DMS153 (cell line): ENCODE data around the gene GALNT5.
"Not testable (repeated sequence)": the region's sequence is repeated elsewhere in the genome, so short reads cannot be mapped to it uniquely, and the experiment has no call there.

Experiments used
- DNase-seq: peaks from one replicate; lab custom pipeline; 2025; lab: John Stamatoyannopoulos, UW

GALNT5 gene, protein sequence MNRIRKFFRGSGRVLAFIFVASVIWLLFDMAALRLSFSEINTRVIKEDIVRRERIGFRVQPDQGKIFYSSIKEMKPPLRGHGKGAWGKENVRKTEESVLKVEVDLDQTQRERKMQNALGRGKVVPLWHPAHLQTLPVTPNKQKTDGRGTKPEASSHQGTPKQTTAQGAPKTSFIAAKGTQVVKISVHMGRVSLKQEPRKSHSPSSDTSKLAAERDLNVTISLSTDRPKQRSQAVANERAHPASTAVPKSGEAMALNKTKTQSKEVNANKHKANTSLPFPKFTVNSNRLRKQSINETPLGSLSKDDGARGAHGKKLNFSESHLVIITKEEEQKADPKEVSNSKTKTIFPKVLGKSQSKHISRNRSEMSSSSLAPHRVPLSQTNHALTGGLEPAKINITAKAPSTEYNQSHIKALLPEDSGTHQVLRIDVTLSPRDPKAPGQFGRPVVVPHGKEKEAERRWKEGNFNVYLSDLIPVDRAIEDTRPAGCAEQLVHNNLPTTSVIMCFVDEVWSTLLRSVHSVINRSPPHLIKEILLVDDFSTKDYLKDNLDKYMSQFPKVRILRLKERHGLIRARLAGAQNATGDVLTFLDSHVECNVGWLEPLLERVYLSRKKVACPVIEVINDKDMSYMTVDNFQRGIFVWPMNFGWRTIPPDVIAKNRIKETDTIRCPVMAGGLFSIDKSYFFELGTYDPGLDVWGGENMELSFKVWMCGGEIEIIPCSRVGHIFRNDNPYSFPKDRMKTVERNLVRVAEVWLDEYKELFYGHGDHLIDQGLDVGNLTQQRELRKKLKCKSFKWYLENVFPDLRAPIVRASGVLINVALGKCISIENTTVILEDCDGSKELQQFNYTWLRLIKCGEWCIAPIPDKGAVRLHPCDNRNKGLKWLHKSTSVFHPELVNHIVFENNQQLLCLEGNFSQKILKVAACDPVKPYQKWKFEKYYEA

GRCh38 chr2:157257312-157258252, at the start of gene GALNT5:
Gene GALNT5, plus strand, starts transcription at chr2:157257705. Its CDS starts 378 bp downstream, at chr2:157258083.
- DNase-seq: no peak

DNA sequence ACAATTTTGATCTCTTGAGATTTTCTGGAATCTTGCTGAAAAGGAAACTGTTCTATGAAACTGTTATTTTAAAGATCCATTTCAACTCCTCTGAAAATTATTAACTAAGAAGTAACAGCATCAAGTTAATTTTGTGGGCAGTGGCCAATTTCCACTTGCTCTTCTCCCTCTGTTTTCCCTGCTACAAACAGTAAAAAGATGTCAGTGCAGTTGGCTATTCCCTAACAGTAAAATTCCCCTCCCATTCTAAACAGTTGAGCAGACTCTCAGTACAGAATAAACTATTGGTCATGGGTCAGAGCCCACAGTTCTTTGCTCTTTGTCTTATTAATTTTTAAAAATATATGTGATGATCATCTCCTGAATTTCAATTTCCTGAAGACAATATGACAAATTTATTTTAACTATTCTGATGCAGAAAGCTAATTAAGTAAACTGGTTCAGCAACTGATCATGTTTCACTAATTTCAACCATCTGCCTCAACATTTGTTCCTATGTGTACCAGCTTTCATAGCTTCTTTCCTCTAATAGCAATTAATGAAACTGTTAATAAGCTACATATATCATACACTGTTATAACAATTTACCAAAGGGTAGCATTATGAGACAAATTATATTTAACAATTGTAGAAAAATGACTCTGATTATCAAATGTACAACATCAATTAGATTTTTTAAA, 41.1 kb upstream of the GALNT5 start:
- no peak for DNase-seq

GRCh38 chr2:157217409-157217808, 40.1 kb upstream of the GALNT5 start:
- no peak for DNase-seq

- DNase-seq: no peak
These were observed 38.6 kb upstream of the GALNT5 start for GRCh38 chr2:157218911-157219310.

- DNase-seq: no peak
These were observed 37.0 kb upstream of the GALNT5 start for GRCh38 chr2:157220502-157220901.

- no peak for DNase-seq
These were observed 36.0 kb upstream of the GALNT5 start for GRCh38 chr2:157221394-157221988.

DNA sequence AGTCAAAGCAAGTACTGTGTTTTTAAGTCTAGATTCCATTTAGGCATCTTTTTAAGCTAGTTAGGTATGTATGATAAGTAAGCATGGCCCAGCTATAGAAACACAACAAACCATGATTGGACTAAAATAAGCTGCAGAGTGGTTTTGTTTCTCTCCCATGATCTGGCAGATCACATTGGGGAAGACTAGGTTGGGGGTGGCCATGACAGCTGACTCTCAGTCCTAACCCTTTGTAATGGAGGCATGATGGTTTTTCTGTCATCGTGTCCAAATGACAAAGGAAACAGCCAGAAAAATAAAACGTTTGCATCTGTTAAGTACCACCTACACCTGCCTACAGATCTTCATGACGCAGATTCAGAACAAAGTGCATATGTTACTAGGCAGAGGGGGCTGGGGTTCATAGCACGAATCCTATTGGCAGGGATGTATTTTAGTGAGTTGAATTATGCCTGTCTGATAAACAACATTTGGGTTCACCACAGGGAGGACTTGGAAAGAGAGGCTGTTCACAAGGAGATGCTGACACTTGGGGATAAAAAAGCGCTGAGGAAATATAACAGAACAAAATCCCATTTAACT, 33.8 kb upstream of the GALNT5 start:
- DNase-seq: no peak

DNA sequence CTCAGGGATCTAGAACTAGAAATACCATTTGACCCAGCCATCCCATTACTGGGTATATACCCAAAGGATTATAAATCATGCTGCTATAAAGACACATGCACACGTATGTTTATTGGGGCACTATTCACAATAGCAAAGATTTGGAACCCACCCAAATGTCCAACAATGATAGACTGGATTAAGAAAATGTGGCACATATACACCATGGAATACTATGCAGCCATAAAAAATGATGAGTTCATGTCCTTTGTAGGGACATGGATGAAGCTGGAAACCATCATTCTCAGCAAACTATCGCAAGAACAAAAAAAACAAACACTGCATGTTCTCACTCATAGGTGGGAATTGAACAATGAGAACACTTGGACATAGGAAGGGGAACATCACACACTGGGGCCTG, 33.1 kb upstream of the GALNT5 start:
- not testable (repeated sequence) for DNase-seq

- DNase-seq: no peak
These were observed 29.9 kb upstream of the GALNT5 start for GRCh38 chr2:157227592-157227991.

GRCh38 chr2:157228946-157229345, 28.6 kb upstream of the GALNT5 start:
- no peak for DNase-seq

- no peak for DNase-seq
These were observed 27.9 kb upstream of the GALNT5 start for GRCh38 chr2:157229572-157229971.

- no peak for DNase-seq
These were observed 26.0 kb upstream of the GALNT5 start for GRCh38 chr2:157231476-157231875.

DNA sequence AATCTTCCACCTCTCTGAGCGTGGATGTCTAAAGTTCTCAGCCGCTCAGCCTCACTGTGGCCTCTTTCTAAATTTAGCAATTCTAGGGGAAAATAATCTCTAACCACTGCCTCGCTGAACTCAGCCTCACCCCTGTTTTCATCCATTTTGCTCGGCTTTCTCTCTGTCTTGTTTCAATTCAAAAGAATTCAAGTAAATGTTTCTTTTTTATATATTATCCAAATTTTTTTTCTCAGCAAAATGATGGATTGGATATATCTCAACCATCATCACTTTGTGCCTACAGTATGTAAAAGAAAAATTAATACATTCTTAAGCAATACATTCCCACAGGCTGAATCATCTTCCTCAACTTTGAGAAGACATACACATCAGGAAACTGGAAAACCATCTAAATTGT, 24.0 kb upstream of the GALNT5 start:
- no peak for DNase-seq

- no peak for DNase-seq
These were observed 21.1 kb upstream of the GALNT5 start for GRCh38 chr2:157236404-157236803.

GRCh38 chr2:157238296-157238695, 19.2 kb upstream of the GALNT5 start:
- DNase-seq: no peak

DNA sequence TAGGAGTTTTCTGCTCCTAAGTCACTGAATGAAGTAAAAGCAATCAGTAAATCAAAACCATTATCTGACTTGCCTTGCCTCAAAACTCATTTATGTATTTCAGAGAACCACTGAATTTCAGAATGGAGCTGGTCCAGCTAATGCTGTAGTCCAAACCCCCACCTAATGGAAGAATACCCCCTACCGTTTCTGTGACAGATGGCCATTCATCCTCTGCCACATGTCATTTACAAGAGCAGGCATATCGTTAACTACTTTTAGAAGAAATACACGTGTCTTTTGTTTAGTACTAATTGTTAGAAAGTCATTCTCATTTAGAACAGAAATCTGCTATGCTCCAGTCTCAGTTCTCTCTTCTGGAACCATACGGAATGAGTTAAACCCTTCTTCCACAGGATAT, 12.8 kb upstream of the GALNT5 start:
- no peak for DNase-seq

DNA sequence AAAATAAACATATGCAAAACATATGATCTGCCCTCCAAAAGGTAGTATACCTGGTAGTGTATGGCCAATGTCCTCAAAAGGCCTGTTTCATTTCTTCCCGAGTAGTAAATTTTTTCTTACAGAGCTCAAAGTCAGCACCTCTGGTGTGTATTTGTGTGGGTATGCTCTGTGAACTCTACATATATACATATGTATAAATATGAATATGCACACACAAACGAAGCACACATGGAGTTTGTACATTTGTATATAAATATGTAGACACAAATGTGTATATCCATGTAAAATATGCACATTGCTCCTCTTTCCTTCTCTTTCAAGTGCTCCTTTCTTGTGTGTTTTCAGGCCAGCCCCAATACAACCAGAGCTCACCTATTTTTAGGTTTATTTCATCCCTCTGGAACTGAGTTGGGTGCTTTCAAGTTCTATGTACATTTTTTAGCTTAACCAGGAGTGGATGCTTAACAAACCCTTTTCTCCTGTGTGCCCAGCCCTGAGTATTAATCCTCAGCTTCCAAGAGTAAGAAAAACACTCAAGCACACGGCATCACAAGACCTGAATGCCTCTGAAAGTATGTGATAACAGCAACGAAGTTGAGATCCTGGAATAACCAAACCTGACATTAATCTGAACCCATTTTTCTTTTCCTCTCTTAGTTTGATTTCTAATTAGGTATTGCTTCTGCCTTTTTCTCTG, 12.2 kb upstream of the GALNT5 start:
- DNase-seq: no peak

GRCh38 chr2:157245846-157246764, 11.4 kb upstream of the GALNT5 start:
- DNase-seq: no peak
